Osteoblast (primary cell): Measurements from ENCODE around the gene CELF4. TPM values are rescaled to one million over a fixed set of nuclear protein-coding genes. Genes with fewer than 3 reads are reported as not detected.

Source experiments
- DNase-seq: peaks from one replicate; pipeline ENCODE4 v3.0.0; 2011; ENCODE audit warnings: low spot score, mixed read lengths; ENCODE audit not compliant: insufficient read length; ENCODE audit errors: missing footprints
- H2AFZ ChIP-seq: 2 replicates; pipeline ENCODE4 v1.6.0; 2011; ENCODE audit warnings: mild to moderate bottlenecking, low read length
- H3K27ac ChIP-seq: 2 replicates; pipeline ENCODE4 v1.5.1; 2011; ENCODE audit warnings: mild to moderate bottlenecking, low read depth, low read length, moderate library complexity
- H3K27me3 ChIP-seq: 2 replicates; pipeline ENCODE4 v1.6.0; 2012; ENCODE audit warnings: mild to moderate bottlenecking, control low read depth, inconsistent platforms, low read length, moderate library complexity; ENCODE audit not compliant: insufficient read depth
- H3K36me3 ChIP-seq: 2 replicates; pipeline ENCODE4 v1.5.1; 2011; ENCODE audit warnings: mild to moderate bottlenecking, low read length, control low read depth, moderate library complexity; ENCODE audit not compliant: insufficient read depth
- H3K4me1 ChIP-seq: 2 replicates; pipeline ENCODE4 v1.5.1; 2011; ENCODE audit warnings: mild to moderate bottlenecking, low read length, control low read depth, moderate library complexity; ENCODE audit not compliant: insufficient read depth
- H3K4me2 ChIP-seq: 2 replicates; pipeline ENCODE4 v1.6.0; 2011; ENCODE audit warnings: mild to moderate bottlenecking, low read length; ENCODE audit not compliant: insufficient read depth
- H3K4me3 ChIP-seq: fragments of 200-600 bp; sonication (generic); 3 replicates; pipeline ENCODE4 v1.5.1; 2012; ENCODE audit warnings: mild to moderate bottlenecking, low read length, inconsistent platforms; ENCODE audit not compliant: insufficient read depth
- H3K79me2 ChIP-seq: 2 replicates; pipeline ENCODE4 v1.6.0; 2012; ENCODE audit warnings: mild to moderate bottlenecking, low read length, control low read depth, inconsistent platforms; ENCODE audit not compliant: insufficient read depth
- H3K9me3 ChIP-seq: 2 replicates; pipeline ENCODE4 v1.5.1; 2011; ENCODE audit warnings: low read depth, low read length, control low read depth
- H4K20me1 ChIP-seq: 2 replicates; pipeline ENCODE4 v1.6.0; 2012; ENCODE audit warnings: mild to moderate bottlenecking, low read length, control low read depth; ENCODE audit not compliant: insufficient read depth
- total RNA-seq: library from RNA; depleted of rRNA; stranded (reverse); fragments of >200 nt; gene quantifications from 2 replicates; pipeline ENCODE4 v1.2.3, GENCODE V29; 2012
- TF ChIP-seq, protein P1 (sequence below): IDR thresholded peaks from 2 replicates; pipeline ENCODE4 v1.5.1; 2011; ENCODE audit warnings: mild to moderate bottlenecking, low read depth, low read length, moderate library complexity; ENCODE audit errors: extremely low read depth

The CELF4 gene
- total RNA-seq, 1 donor = not detected

DNA sequence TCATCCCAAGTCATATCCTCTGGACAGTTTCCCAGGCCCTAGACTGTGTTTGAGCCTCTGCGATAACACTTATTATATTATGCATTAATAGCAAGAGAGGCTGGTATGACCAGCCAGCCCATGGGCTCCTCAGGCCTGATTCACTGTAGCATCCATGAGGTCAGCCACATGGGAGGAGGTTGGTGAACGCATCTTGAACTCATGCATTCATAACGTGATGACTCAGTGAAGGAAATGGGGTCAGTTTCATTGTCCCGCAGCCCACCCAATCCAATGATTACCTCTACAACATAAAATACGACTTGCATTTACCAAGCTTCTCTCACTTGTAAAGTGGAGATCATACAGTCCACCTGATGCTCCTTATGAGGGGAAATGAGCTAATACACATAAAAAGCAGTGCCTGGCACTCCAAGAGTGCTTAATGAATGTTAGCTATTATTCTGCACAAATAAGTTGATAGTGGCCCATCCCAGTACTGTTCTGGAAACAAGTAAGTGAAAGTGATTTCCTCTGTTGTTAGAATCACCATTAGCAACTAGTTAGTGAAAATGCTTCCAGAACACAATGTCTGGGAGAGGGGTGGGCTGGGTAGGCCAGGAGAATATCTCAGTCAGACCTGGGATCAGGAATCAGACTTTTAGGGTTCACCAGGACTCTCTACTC is 46.1 kb upstream of the CELF4 start:
- H2AFZ ChIP-seq = no peak overlapping the region
- H3K4me3 ChIP-seq = no peak overlapping the region
- no peak overlapping the region for H3K27ac ChIP-seq
- TF ChIP-seq, protein P1, sequence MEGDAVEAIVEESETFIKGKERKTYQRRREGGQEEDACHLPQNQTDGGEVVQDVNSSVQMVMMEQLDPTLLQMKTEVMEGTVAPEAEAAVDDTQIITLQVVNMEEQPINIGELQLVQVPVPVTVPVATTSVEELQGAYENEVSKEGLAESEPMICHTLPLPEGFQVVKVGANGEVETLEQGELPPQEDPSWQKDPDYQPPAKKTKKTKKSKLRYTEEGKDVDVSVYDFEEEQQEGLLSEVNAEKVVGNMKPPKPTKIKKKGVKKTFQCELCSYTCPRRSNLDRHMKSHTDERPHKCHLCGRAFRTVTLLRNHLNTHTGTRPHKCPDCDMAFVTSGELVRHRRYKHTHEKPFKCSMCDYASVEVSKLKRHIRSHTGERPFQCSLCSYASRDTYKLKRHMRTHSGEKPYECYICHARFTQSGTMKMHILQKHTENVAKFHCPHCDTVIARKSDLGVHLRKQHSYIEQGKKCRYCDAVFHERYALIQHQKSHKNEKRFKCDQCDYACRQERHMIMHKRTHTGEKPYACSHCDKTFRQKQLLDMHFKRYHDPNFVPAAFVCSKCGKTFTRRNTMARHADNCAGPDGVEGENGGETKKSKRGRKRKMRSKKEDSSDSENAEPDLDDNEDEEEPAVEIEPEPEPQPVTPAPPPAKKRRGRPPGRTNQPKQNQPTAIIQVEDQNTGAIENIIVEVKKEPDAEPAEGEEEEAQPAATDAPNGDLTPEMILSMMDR = no peak
- no peak overlapping the region for H3K4me2 ChIP-seq
- H3K79me2 ChIP-seq = no peaks in the 10 kb centered on the region
- no peaks in the 10 kb centered on the region for H3K4me1 ChIP-seq
- no peak for DNase-seq
- no peaks in the 10 kb centered on the region for H4K20me1 ChIP-seq
- no peaks in the 10 kb centered on the region for H3K27me3 ChIP-seq
- peaks cover 3% of the 10 kb centered on the region for H3K9me3 ChIP-seq
- H3K36me3 ChIP-seq = no peaks in the 10 kb centered on the region

DNA sequence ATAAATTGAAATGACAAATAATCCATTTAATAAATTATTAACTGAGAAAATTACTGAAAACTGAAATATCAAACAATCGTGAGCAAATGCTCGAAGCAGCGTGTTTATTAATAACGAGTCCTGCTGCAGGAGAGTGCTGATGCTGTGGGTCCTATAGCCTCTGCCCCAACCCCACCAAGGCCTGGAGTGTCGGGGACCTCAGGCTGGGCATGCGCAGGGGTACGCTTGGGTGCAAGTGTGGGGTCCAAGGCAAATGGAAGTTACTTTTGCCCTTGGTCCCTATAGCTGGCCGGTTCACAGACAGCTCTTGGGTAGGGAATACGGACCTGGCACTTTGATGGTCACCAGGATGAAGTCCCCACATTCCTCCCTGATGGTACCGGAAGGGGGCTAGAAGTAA is 43.3 kb upstream of the CELF4 start:
- Histone ChIP-seq H3K27me3 (no peaks in the 10 kb centered on the region), H2AFZ (no peak overlapping the region), H3K4me3 (no peak overlapping the region), H4K20me1 (no peaks in the 10 kb centered on the region), H3K4me1 (no peaks in the 10 kb centered on the region), H3K27ac (no peak overlapping the region), H3K4me2 (no peak overlapping the region), H3K79me2 (no peaks in the 10 kb centered on the region), H3K9me3 (peaks cover 3% of the 10 kb centered on the region), H3K36me3 (no peaks in the 10 kb centered on the region)
- no peak for DNase-seq
- TF ChIP-seq, protein P1 = no peak

DNA sequence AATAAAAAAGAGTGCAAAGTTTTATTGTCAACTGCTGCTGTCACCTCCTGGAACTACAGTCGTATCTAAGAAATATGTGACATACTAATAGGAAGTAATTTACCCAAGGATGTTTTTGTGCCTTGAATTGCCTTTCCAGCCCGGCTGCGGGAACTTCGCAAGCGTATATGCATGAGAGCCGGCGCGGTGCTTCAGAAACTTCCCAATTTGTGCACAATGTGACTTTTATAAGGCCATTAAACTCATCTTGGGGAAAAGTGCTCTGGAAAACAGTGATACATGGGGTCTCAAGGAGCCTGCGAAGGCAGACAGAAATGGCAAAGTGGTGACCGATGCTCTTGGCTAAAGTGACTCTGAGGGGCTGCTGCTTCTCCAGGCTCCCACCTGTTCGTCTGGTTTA is 41.7 kb upstream of the CELF4 start:
- DNase-seq = no peak
- Histone ChIP-seq H3K4me1 (no peaks in the 10 kb centered on the region), H3K9me3 (no peaks in the 10 kb centered on the region), H2AFZ (no peak overlapping the region), H3K79me2 (no peaks in the 10 kb centered on the region), H3K27ac (no peak overlapping the region), H3K27me3 (no peaks in the 10 kb centered on the region), H3K4me2 (no peak overlapping the region), H4K20me1 (no peaks in the 10 kb centered on the region), H3K36me3 (no peaks in the 10 kb centered on the region), H3K4me3 (no peak overlapping the region)
- TF ChIP-seq, protein P1 = no peak

DNA sequence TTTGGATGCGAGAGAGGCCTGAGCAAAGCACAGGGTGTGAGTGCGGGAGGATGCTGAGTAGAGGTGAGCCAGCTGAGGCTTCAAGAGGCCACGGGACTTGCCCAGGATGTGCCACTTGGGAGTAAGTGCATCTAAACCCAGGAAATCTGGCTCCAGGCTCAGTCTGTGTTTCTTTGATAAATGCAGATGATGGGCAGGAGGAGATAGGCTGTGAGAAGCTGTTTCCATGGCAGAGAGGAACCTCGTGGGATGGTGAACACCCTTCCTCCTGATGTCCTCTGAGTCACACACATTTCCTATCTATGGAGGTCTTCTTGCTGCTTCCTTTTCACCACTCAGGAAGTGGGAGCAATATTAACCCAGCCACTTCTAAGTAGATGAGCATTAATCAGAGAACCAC is 38.4 kb upstream of the CELF4 start:
- Histone ChIP-seq H4K20me1 (no peaks in the 10 kb centered on the region), H3K4me1 (no peaks in the 10 kb centered on the region), H2AFZ (no peak overlapping the region), H3K36me3 (no peaks in the 10 kb centered on the region), H3K4me3 (no peak overlapping the region), H3K79me2 (no peaks in the 10 kb centered on the region), H3K27ac (no peak overlapping the region), H3K4me2 (no peak overlapping the region), H3K27me3 (no peaks in the 10 kb centered on the region), H3K9me3 (no peaks in the 10 kb centered on the region)
- TF ChIP-seq, protein P1 = no peak
- DNase-seq = no peak
